ENCODE data around the gene RPRM. TPM values are rescaled to one million over a fixed set of nuclear protein-coding genes. Genes with fewer than 3 reads are reported as not detected.

RPRM gene
- total and polyA plus RNA-seq, 10 donors: 0.56 to 2.2 (median 1.5) TPM

- 52 to 78% (median 63%) methylated on average over 3 of the region's 3 CpGs for WGBS, 5 donors
- TF ChIP-seq CTCF (IDR thresholded peaks at IDR 0.05 in 8 of 11, conservative IDR thresholded peaks at IDR 0.05 in 3 of 11) (no peak), POLR2AphosphoS5 (IDR thresholded peaks at IDR 0.05) (no peak), POLR2A (IDR thresholded peaks at IDR 0.05) (no peak)
- no peak overlapping the region for H3K4me3 ChIP-seq
- H3K9me3 ChIP-seq: no peaks in the 10 kb centered on the region
- intact Hi-C loops (cut with DNase I; ENCODE audit: low total_unique reads): no loop called here
- no peak for DNase-seq
- H3K27me3 ChIP-seq (replicated peaks in 1 of 7): peaks cover 0 to 10% (median 0%) of the 10 kb centered on the region in 7 donors
- H3K36me3 ChIP-seq: no peaks in the 10 kb centered on the region
- no peak overlapping the region for H3K27ac ChIP-seq
- no peaks in the 10 kb centered on the region for H3K4me1 ChIP-seq
Measured at GRCh38 chr2:153464395-153464794, 14.2 kb downstream of the RPRM start.

- H3K36me3 ChIP-seq: no peaks in the 10 kb centered on the region
- H3K9me3 ChIP-seq: no peaks in the 10 kb centered on the region
- no peak overlapping the region for H3K27ac ChIP-seq
- no peaks in the 10 kb centered on the region for H3K4me1 ChIP-seq
- peaks cover 0 to 10% (median 0%) of the 10 kb centered on the region in 7 donors for H3K27me3 ChIP-seq (replicated peaks in 1 of 7)
- DNase-seq: no peak
- intact Hi-C loops (cut with DNase I; ENCODE audit: low total_unique reads): no loop called here
- TF ChIP-seq CTCF (IDR thresholded peaks at IDR 0.05 in 8 of 11, conservative IDR thresholded peaks at IDR 0.05 in 3 of 11) (no peak), POLR2AphosphoS5 (IDR thresholded peaks at IDR 0.05) (no peak), POLR2A (IDR thresholded peaks at IDR 0.05) (no peak)
- 72 to 84% (median 79%) methylated on average over 2 of the region's 2 CpGs for WGBS, 5 donors
- H3K4me3 ChIP-seq: no peak overlapping the region
Measured at GRCh38 chr2:153462338-153462859, 16.2 kb downstream of the RPRM start.

GRCh38 chr2:153461453-153461852 lies 17.1 kb downstream of the RPRM start:
- H3K27ac ChIP-seq: no peak overlapping the region
- DNase-seq: no peak
- H3K27me3 ChIP-seq (replicated peaks in 1 of 7): peaks cover 0 to 10% (median 0%) of the 10 kb centered on the region in 7 donors
- no peak overlapping the region for H3K4me3 ChIP-seq
- H3K9me3 ChIP-seq: no peaks in the 10 kb centered on the region
- no peaks in the 10 kb centered on the region for H3K36me3 ChIP-seq
- no peak for TF ChIP-seq CTCF (IDR thresholded peaks at IDR 0.05 in 8 of 11, conservative IDR thresholded peaks at IDR 0.05 in 3 of 11)
- no peak for TF ChIP-seq POLR2AphosphoS5 (IDR thresholded peaks at IDR 0.05)
- TF ChIP-seq POLR2A (IDR thresholded peaks at IDR 0.05): no peak
- 77 to 85% (median 79%) methylated on average over 5 of the region's 5 CpGs for WGBS, 5 donors
- intact Hi-C loops (cut with DNase I; ENCODE audit: low total_unique reads): no loop called here
- H3K4me1 ChIP-seq: no peaks in the 10 kb centered on the region

GRCh38 chr2:153455861-153456260 lies 22.7 kb downstream of the RPRM start:
- Histone ChIP-seq H3K27me3 (replicated peaks in 1 of 7) (peaks cover 0 to 3% (median 0%) of the 10 kb centered on the region in 7 donors), H3K36me3 (no peaks in the 10 kb centered on the region), H3K9me3 (no peaks in the 10 kb centered on the region), H3K4me3 (no peak overlapping the region), H3K4me1 (no peaks in the 10 kb centered on the region), H3K27ac (no peak overlapping the region)
- no peak for DNase-seq
- TF ChIP-seq CTCF (IDR thresholded peaks at IDR 0.05 in 8 of 11, conservative IDR thresholded peaks at IDR 0.05 in 3 of 11): no peak
- TF ChIP-seq POLR2AphosphoS5 (IDR thresholded peaks at IDR 0.05): no peak
- no peak for TF ChIP-seq POLR2A (IDR thresholded peaks at IDR 0.05)
- intact Hi-C loops (cut with DNase I; ENCODE audit: low total_unique reads): no loop called here
- 77 to 87% (median 83%) methylated on average over 8 of the region's 8 CpGs for WGBS, 5 donors

Measured in spleen (tissue), 11 donors.